Activated CD4-positive, alpha-beta T cell treated with anti-CD3 and anti-CD28 coated beads for 1 hour (primary cell): ENCODE measurements around the gene SPDYC.
A peak's percentile ranks its signal among the peaks of the same experiment; 100 is the strongest.
"Not testable (repeated sequence)": the region's sequence is repeated elsewhere in the genome, so short reads cannot be mapped to it uniquely, and the experiment has no call there.

Experiments
- DNase-seq: peaks from one replicate; pipeline ENCODE4 v3.0.0-alpha.2; 2020

Gene SPDYC

GRCh38 chr11:65174571-65175010, 4.6 kb downstream of the SPDYC start:
- DNase-seq = not testable (repeated sequence)

DNA sequence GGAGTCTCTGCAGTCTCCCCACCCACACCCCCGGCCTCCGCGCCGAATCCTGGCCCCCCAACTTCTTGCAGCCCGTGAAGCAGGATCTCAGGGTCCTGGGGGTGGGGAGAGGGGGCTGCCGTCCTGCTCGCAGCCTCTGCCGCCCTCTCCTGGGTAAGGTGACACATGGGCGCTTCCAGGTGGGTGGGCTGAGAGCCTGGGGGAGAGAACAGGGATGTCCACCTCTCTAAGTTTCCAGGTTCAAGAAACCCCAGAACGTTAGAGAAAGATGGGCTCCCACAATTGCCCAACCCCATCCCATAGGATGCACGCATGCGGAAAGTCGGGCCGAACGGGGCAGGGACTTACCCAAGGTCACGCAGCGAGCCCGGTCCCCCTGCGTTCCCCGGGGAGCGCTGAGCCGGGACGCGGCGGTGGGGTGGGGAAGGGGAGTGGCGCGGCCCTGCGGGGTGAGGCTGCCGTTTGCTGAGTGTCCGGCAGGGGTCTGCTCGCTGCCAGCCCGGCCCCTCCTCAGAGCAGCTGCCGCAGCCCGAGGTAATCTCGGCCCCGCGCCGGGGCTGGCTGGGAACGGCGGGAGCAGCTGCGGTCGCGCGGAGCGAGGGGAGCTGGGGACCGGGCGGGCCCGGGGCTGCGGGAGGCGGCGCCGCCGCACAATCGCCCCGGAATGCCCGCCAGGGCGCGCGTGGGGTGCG, 11.0 kb downstream of the SPDYC start:
- DNase-seq = peak; percentile 34

- peak; percentile 53 for DNase-seq
Observed at GRCh38 chr11:65181569-65182257, 11.7 kb downstream of the SPDYC start, which contains the start of gene CAPN1. TSS of gene CAPN1 (plus strand) at chr11:65181928. CDS start at chr11:65182702, 774 bp downstream.

DNA sequence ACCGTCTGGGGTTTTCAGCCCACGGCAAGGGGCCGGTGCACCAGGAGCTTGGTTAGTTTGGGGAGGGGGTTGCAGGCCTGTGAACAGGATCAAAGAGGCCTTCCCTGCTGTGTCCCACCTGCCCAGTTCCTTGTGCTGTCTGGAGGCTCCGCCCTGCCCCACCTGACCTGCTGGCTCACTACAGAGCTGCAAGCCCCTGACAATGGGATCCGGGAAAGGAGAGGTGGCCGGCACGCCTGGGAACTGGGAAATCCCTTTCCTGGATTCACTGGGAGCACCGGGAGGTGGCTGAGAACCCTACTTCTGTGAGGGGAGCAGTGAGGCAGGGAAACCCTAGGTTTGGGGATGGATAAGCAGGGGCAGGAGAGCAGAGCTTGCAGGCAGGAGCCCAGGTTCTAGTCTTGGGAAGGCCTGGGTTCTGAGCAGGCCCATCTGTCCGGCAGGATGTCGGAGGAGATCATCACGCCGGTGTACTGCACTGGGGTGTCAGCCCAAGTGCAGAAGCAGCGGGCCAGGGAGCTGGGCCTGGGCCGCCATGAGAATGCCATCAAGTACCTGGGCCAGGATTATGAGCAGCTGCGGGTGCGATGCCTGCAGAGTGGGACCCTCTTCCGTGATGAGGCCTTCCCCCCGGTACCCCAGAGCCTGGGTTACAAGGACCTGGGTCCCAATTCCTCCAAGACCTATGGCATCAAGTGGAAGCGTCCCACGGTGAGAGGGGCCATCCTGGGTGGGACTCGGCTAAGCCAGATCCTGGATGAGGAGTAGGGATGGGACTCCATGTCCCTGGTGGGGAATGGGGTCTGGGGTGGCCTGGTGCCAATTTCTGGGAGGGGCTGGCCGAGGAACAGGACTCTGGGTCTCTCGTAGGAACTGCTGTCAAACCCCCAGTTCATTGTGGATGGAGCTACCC, 12.5 kb downstream of the SPDYC start:
- DNase-seq = no peak

- no peak for DNase-seq
Observed at GRCh38 chr11:65183201-65183891, 13.3 kb downstream of the SPDYC start.

GRCh38 chr11:65184146-65184545, 14.1 kb downstream of the SPDYC start:
- no peak for DNase-seq

GRCh38 chr11:65185171-65185570, 15.1 kb downstream of the SPDYC start:
- DNase-seq = no peak

DNA sequence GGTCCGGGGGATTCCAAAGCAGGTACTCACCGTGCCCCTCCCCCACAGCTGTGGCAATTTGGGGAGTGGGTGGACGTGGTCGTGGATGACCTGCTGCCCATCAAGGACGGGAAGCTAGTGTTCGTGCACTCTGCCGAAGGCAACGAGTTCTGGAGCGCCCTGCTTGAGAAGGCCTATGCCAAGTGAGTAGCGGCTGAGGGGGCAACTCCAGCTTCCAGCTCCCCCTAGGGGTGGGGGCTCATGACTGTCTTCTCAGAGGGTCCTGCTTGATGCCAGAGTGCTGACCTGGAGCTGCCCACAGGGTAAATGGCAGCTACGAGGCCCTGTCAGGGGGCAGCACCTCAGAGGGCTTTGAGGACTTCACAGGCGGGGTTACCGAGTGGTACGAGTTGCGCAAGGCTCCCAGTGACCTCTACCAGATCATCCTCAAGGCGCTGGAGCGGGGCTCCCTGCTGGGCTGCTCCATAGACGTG, 15.9 kb downstream of the SPDYC start:
- DNase-seq = no peak

GRCh38 chr11:65186701-65187100, 16.7 kb downstream of the SPDYC start:
- no peak for DNase-seq

- DNase-seq = no peak
Observed at GRCh38 chr11:65187146-65187675, 17.2 kb downstream of the SPDYC start.

- DNase-seq = no peak
Observed at GRCh38 chr11:65187971-65188461, 18.0 kb downstream of the SPDYC start.

DNA sequence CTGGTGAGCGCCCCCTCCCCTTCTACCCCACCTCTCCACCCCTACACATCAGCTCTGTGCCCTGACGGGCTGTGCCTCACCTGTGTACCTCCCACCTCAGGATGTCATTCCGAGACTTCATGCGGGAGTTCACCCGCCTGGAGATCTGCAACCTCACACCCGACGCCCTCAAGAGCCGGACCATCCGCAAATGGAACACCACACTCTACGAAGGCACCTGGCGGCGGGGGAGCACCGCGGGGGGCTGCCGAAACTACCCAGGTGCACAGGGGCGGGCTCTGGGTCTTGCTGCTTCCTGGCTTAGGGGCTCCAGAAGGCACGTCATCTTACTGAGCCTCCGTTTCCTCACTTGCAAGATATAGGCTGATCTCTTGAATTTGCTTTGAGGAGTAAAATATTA, 18.5 kb downstream of the SPDYC start:
- no peak for DNase-seq

DNA sequence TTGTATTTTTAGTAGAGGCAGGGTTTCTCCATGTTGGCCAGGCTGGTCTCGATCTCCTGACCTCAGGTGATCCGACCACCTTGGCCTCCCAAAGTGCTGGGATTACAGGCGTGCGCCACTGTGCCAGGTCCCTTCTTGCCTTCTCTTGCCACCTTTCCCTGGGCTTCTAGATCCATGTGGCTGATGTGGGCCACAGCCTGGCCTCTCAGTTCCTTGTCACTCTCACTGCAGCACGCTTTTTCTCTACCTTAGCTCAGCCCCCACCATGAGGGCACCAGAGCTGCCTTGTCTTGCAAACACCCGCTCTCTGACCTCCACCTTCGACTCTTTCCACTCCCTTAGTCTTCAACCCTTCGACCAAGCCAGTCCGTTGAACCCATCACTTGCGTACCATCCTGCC, 19.2 kb downstream of the SPDYC start:
- no peak for DNase-seq

DNA sequence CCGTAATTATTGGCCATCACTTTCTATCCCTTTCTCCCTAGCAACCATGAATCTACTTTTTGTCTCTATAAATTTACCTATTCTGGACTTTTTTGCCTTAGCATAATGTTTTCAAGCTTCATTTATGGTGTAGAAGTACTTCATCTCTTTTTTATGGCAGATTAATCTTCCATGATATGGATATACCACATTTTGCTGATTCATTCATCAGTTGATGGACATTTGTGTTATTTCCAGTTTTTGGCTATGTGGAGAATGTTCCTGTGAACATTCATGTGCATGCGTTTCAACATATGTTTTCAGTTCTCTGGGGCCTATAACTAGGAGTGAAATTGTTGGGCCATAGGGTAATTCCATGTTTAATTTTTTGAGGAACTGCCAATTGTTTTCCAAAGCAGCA, 24.5 kb downstream of the SPDYC start:
- DNase-seq = no peak

DNA sequence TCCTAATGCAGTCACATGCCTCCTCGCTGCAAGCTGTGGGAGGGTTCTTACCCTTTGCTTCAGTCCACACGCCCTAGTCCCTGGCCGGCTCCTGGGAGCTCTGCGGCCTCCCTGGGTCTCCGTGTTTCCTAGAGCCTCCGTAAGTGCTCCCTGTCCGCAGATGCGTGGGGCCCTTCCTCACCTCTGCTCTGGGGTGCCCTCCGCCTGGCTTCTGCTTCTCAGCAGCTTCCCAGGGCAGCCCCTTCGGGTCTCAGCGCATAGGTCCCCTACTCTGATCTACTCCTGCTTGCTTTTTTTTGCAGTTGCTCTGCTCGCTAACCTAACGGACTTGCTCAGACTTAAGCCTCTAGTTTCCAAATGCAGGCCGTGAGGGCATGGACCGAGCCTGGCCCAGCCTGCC, 34.1 kb downstream of the SPDYC start:
- DNase-seq = no peak

GRCh38 chr11:65204646-65205601, 34.9 kb downstream of the SPDYC start:
- peak; percentile 29 for DNase-seq

GRCh38 chr11:65205602-65205967, 35.6 kb downstream of the SPDYC start:
- DNase-seq = no peak

DNA sequence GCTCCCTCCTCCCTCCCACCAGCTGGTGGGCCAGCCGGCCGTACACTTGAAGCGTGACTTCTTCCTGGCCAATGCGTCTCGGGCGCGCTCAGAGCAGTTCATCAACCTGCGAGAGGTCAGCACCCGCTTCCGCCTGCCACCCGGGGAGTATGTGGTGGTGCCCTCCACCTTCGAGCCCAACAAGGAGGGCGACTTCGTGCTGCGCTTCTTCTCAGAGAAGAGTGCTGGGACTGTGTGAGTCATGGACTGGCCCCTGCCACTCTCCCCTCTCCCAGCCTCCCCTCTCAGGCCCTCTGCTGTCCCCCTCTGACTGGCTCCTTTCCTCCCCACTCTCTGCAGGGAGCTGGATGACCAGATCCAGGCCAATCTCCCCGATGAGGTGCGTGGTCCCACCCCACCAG, 36.4 kb downstream of the SPDYC start:
- DNase-seq = no peak

- no peak for DNase-seq
Observed at GRCh38 chr11:65206901-65207300, 36.9 kb downstream of the SPDYC start.

GRCh38 chr11:65207918-65208784, 38.1 kb downstream of the SPDYC start:
- no peak for DNase-seq
